GM04504 (cell line): ENCODE measurements around the gene A3GALT2.

ENCODE experiments used
- DNase-seq: peaks from one replicate; pipeline ENCODE4 v3.0.0-alpha.2; 2012; ENCODE audit warnings: low read depth

The A3GALT2 gene

DNA sequence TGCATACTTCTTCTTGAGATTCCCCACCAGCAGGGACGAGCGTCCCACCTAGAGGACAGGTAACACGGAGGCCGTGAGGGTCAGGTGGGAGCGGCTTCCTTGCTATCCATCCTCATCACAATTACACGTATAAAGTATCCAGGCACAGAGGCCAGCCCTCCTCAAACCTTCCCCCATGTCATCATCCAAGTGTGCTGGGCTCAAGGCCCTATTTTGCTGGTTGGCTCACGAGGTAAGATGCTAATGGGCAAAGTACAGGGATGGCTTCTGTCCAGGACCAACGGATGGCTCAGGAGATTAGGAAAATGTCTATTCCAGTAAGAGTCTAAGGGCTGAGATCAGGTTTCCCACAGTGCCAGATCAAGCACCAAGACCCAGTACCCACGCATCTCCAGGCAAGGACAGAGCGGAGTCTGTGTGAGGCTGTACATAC is 11.5 kb upstream of the A3GALT2 start:
- DNase-seq, result no peak

DNA sequence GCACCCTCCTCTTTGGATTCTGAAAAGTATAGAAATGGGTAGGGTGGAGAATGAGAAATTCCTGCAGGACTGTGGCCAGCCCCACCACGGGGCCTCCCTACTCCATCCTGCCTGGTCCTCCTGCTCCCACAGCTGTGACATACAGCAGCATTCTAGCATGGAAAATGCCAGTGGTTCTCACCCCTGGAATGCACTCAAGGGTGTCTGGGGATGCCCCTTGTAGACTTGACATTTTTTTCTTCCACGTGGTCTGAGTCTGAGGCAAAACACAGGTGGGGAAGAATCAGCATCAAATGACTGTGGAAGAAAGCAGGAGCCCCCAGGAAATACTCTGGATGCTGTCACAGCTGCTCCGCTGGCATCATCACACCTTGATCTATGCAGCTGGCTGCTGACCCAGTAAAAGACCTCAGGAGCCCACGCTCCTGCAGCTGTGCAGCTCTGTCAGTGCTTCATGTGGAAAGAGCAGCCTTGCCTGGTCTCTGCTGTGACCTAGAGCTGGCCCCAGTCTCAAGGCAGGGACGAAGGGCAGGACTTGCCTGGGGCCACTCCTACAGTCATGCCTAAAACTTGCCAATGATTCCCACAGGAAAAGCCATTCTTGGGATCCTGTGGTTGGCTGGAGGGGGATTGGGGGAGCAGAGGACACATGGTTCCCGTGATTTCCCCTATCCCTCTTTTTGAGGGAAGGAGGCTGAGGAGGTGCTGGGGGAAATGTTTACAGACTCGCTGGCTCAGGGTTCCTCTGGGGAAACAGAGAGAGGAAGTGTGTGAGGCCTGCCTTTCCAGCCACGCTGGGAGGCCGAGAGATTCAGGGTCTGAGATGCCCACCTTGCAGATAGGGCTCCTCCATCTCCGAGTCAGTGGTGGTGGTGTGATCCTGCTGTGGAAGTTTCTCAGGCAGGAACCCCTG is 10.8 kb upstream of the A3GALT2 start:
- DNase-seq, result no peak

DNA sequence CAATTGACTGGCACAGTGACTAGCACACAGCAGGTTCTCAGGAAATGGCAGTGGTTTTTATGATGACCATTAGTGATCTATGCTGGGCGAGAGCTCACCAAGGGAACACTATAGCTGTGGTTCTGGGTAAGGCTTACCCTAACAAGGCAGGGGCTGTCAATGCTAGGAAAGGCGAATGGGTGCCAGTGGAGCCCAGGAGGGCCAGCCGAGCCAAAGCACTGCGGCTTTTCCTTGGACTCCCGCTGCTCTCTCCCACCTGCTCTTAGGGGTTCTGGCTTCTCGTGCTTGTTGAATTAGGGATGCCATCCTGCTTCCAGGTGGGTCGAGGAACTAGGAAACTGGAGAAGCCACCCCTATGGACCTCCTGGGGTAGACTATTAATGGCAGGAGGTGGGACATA is 10.0 kb upstream of the A3GALT2 start:
- no peak for DNase-seq

DNA sequence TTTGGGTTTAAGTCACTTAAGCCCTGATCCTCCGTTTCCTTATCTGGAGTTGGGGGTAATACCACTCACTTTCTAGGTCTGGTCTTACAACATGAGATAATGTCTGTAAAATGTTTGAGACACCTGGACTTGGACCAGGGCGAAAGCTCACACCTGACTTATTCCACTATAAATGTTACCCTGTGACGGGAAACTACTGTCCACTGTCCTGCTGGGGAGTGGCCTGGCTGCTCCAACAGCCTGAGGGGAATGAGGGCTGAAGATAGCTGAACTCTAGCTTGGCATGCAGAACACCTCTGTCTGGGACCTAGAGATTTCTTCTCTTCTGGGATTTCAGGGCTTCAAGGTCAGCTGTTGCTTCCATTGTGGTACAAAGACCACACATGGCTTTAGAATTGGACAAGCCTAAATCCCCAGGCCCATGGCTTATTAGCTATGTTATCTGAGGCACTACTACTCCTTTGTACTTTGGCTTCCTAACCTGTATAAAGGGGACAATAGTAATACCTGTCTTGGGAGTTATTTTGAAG is 9.5 kb upstream of the A3GALT2 start:
- DNase-seq, result no peak

GRCh38 chr1:33329600-33330305 is 8.9 kb upstream of the A3GALT2 start:
- no peak for DNase-seq

- no peak for DNase-seq
Observed at GRCh38 chr1:33328817-33329216, 7.9 kb upstream of the A3GALT2 start.

GRCh38 chr1:33327587-33328325 is 6.9 kb upstream of the A3GALT2 start:
- DNase-seq, result peak; percentile 93

GRCh38 chr1:33326785-33327184 is 5.9 kb upstream of the A3GALT2 start:
- DNase-seq, result no peak

GRCh38 chr1:33324677-33325575 is 4.0 kb upstream of the A3GALT2 start:
- no peak for DNase-seq

GRCh38 chr1:33323663-33324477 is 3.0 kb upstream of the A3GALT2 start:
- no peak for DNase-seq

DNA sequence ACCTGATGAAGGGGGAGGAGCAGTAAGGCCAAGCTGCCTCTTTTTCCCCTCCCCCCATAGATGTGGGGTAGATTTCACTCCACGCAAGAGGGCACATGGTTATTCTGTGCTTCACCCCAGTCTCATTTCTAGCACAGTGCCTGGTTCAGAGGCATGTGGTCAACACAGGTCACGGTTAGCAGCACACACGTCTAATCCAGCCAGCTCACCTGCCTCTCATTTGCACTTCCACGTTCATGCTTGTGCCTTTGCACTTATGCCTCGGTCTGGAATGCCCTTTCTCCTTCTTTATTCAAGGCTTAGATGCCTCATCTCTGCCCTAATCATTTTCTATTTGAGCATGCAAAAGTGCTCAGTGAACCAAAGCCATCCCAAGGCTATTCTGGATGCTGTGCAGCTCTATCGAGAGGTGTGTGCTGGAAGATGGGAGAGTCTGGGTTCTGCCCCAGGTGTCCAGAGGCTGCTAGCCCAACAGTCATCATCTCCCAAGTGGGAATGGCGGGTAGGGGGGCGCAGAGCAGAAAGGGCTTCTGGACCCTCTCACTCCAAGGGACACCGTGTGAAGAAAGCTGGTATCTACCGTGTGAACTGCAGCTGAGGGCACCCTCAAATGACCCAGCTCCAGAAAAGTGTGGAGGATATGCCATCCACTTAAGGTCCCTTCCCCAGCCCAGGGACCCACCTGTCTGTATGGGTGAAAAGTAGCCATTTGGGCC is 2.1 kb upstream of the A3GALT2 start:
- DNase-seq, result no peak

GRCh38 chr1:33322109-33322508 is 1.2 kb upstream of the A3GALT2 start:
- no peak for DNase-seq

DNA sequence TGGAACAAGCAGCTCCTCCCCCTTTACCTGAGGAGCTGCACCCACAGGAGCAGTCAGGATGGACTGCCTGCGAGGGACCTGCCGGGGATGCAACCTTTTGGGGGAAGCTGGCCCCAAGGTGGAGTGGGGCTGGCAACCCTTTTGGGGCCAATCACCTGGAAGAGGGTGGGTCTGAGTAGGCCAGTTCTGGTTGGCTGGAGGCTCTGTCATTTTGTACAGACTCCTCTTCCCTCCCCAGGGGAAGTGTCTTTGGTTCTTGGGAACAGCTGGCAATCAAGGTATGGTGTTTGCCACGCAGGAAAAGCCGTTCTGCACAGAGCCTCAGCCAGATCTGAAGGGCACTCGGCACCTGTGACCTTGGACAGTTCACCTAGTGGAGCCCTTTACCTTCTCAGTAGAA is 280 bp upstream of the A3GALT2 start:
- DNase-seq, result no peak

DNA sequence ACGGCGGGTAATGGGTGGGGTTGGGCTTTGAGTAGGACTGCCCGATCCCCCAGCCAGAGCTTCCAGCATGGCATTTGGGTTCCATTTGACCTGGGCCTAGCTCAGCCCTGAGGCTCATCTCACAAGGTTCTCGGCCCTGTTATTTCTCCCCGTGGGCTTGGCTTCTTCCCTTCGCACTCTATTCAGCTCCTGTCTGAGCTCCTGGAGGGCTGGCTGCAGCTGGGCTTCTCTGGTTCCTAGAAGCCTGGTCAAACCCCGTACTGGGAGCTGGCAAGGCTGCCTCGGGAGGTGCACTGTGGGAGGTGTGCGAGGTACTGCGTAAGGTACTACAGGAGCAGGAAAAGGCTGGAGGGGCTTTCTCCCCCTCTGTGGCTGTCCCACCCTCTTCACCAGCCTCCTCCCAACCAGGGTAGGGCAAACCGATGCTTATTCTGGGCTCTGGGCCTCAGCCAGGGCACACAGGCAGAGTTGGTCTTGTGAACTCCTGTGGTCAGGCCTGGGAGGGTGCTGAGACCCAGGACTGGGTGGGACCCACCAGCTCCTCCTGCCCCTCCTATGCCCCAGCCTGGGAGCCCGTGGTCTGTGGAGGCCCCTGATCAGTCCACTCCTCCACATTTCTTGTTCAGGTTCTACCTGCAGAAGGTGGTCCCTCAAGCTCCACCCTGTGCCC is 814 bp downstream of the A3GALT2 start:
- no peak for DNase-seq

DNA sequence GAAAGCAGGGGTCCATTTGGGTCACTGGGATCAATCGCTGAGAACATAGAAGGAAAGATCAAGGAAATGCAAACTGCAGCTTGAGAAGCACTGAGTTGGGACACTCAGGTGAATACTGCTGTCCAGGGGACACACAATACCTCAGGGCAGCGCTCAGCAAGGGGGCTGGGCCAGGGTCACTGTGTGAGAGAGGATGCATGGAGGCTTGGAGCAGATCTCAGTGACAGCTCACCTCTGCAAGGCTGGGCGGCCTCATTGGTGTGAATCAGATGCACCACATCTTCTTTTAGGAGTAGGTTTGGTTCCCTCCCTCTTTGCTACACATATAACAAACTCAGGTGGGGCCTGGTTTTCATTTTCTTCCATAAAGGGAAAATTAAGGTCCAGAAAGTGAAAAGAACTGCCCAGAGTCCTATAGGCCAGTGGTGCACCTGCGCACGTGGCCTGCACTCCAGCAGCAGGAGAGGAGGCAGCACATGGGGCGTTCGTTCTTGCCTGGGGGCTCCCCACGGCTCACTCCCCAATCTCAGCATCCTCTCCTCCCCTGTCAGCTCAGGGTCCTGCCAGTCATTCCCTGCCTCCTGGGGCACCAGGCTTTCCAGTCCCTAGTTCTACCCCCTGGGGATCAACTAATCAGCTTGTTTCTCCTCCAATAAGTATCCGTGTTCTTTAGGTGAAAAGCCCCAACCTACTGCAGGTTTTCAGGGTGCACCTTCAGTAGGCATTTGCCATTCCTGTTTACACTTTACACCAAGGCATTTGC is 1.5 kb downstream of the A3GALT2 start:
- DNase-seq, result no peak

- no peak for DNase-seq
Observed at GRCh38 chr1:33317946-33318345, 3.0 kb downstream of the A3GALT2 start.

DNA sequence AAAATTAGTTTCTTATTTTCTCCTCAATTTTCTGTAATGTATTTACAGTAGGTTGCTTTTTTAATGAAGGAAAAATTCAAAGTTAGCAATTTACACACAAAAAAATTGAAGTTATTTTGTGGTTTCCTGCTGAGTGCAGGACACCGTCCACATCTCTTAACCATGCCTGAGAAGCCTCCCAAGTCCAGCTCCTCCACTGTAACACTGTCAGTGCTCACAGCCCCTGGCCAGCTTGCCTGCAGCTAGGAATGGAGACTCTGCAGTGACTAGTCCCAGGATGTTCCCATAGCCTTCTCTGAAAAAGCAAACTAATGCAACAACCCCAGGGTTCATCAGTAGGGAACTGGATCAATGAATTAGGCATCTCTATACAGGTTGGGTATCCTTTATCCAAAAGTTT is 3.5 kb downstream of the A3GALT2 start:
- no peak for DNase-seq

GRCh38 chr1:33316601-33317000 is 4.3 kb downstream of the A3GALT2 start:
- no peak for DNase-seq
